ENCODE measurements around the gene PAX8. TPM values are rescaled to one million over a fixed set of nuclear protein-coding genes. Genes with fewer than 3 reads are reported as not detected.
A peak's percentile ranks its signal among the peaks of the same experiment; 100 is the strongest.

Gene PAX8
- total and polyA plus RNA-seq, 2 experiments from 2014 or later, result 0.21 to 0.32 TPM

DNA sequence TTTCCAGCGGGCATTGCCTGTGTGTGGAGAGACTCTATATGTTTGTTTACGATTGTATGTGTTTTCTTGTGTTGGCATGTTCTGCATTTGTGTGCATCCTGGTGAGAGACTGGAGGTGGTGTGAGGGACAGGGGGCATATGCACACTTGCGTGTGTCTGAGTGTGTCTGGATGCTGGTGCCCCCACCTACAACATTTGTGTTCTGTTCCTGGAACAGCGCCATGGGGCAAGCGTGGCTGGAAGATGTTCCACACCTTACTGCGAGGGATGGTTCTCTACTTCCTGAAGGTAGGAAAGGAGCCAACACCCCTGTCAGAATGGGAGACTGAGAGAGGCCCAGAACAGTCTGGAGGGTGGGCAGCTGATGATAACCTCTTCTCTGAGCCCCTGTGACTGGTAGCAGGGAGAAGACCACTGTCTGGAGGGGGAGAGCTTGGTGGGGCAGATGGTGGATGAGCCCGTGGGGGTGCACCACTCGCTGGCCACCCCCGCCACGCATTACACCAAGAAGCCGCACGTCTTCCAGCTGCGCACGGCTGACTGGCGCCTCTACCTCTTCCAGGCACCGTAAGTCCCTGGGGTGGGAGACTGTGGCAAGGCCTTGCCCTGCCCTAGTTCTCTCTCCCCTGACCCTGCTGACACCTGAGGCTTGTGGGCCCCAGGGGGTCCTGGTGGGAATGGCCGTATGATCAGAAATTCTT lies 81.2 kb downstream of the PAX8 start:
- H3K9me3 Mint-ChIP-seq, result no peaks in the 10 kb centered on the region
- H3K27me3 ChIP-seq (ENCODE audit: insufficient read depth), result no peaks in the 10 kb centered on the region
- H3F3A ChIP-seq (replicated peaks; ENCODE audit: low read depth), result no peaks in the 10 kb centered on the region
- no peak overlapping the region for H3K27ac ChIP-seq (ENCODE audit: low read depth)
- H2AFZ ChIP-seq, result no peak overlapping the region
- TF ChIP-seq NANOG (IDR thresholded peaks at IDR 0.05; ENCODE audit: borderline replicate concordance) (no peak), REST (IDR thresholded peaks at IDR 0.05; ENCODE audit: unreplicated experiment) (no peak)
- no peak overlapping the region for H3K27ac Mint-ChIP-seq
- no peaks in the 10 kb centered on the region for H3K36me3 ChIP-seq (ENCODE audit: insufficient read depth)
- DNase-seq (ENCODE audit: low spot score) (no peak), ATAC-seq (no peak)
- no peak overlapping the region for H3K4me2 ChIP-seq
- H4K20me1 ChIP-seq (replicated peaks; ENCODE audit: insufficient read depth), result no peaks in the 10 kb centered on the region
- H3K27me3 Mint-ChIP-seq (ENCODE audit: insufficient read depth, low read depth, poor library complexity), result peaks cover 3% of the 10 kb centered on the region
- H3K4me3 ChIP-seq, result no peak overlapping the region
- no peaks in the 10 kb centered on the region; the same call in 2 of the 3 replicates for H3K4me1 Mint-ChIP-seq
- no peaks in the 10 kb centered on the region for H3K79me2 ChIP-seq (replicated peaks; ENCODE audit: insufficient read depth)
- no peaks in the 10 kb centered on the region for H3K36me3 Mint-ChIP-seq (ENCODE audit: low read depth)
- no peaks in the 10 kb centered on the region for H3K9me2 ChIP-seq (ENCODE audit: insufficient read depth)
- peak overlapping the region; percentile 66 for H3K4me3 Mint-ChIP-seq
- H3K4me1 ChIP-seq (ENCODE audit: insufficient read depth), result no peaks in the 10 kb centered on the region

GRCh38 chr2:113196839-113197238 lies 81.9 kb downstream of the PAX8 start:
- no peak for ATAC-seq
- no peaks in the 10 kb centered on the region for H3F3A ChIP-seq (replicated peaks; ENCODE audit: low read depth)
- H2AFZ ChIP-seq, result no peak overlapping the region
- Mint-ChIP-seq H3K9me3 (no peaks in the 10 kb centered on the region), H3K27ac (no peak overlapping the region), H3K27me3 (ENCODE audit: insufficient read depth, low read depth, poor library complexity) (peaks cover 3% of the 10 kb centered on the region), H3K4me1 (no peaks in the 10 kb centered on the region; the same call in 2 of the 3 replicates), H3K4me3 (peak overlapping the region; percentile 35; the same call in 1 of the 3 replicates), H3K36me3 (ENCODE audit: low read depth) (no peaks in the 10 kb centered on the region)
- H3K79me2 ChIP-seq (replicated peaks; ENCODE audit: insufficient read depth), result no peaks in the 10 kb centered on the region
- H3K4me3 ChIP-seq, result no peak overlapping the region
- H3K27ac ChIP-seq (ENCODE audit: low read depth), result no peak overlapping the region
- no peaks in the 10 kb centered on the region for H4K20me1 ChIP-seq (replicated peaks; ENCODE audit: insufficient read depth)
- H3K4me1 ChIP-seq (ENCODE audit: insufficient read depth), result no peaks in the 10 kb centered on the region
- H3K27me3 ChIP-seq (ENCODE audit: insufficient read depth), result no peaks in the 10 kb centered on the region
- H3K4me2 ChIP-seq, result no peak overlapping the region
- no peaks in the 10 kb centered on the region for H3K9me2 ChIP-seq (ENCODE audit: insufficient read depth)
- H3K36me3 ChIP-seq (ENCODE audit: insufficient read depth), result no peaks in the 10 kb centered on the region
- no peak for DNase-seq (ENCODE audit: low spot score)
- no peak for TF ChIP-seq ZNF114 (CRISPR knock-in tag; IDR thresholded peaks at IDR 0.05)
- no peak for TF ChIP-seq JUNB (IDR thresholded peaks at IDR 0.05; ENCODE audit: unreplicated experiment)
- no peak for TF ChIP-seq NANOG (IDR thresholded peaks at IDR 0.05; ENCODE audit: borderline replicate concordance)
- no peak for TF ChIP-seq EZH2 (IDR thresholded peaks at IDR 0.05; ENCODE audit: low read depth, unreplicated experiment)
- no peak for TF ChIP-seq REST (IDR thresholded peaks at IDR 0.05; ENCODE audit: unreplicated experiment)
- TF ChIP-seq, protein P1, sequence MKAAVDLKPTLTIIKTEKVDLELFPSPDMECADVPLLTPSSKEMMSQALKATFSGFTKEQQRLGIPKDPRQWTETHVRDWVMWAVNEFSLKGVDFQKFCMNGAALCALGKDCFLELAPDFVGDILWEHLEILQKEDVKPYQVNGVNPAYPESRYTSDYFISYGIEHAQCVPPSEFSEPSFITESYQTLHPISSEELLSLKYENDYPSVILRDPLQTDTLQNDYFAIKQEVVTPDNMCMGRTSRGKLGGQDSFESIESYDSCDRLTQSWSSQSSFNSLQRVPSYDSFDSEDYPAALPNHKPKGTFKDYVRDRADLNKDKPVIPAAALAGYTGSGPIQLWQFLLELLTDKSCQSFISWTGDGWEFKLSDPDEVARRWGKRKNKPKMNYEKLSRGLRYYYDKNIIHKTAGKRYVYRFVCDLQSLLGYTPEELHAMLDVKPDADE (IDR thresholded peaks at IDR 0.05), result no peak
- TF ChIP-seq POLR2AphosphoS5 (IDR thresholded peaks at IDR 0.05; ENCODE audit: low read depth), result no peak
- TF ChIP-seq CREB1 (CRISPR knock-in tag; IDR thresholded peaks at IDR 0.05; ENCODE audit: low read depth), result no peak

Measured in GM23338 (cell line).